ENCODE results near the gene GANC. TPM values are rescaled to one million over a fixed set of nuclear protein-coding genes. Genes with fewer than 3 reads are reported as not detected.

GANC gene
- total and polyA plus RNA-seq, 9 of the 15 experiments (the other 6 are each of a cell fraction or from before 2014, with no cell fraction given): 10.9 to 19.0 (median 14.5) TPM

- Histone ChIP-seq H3K9me1 (ENCODE audit: control insufficient read depth, insufficient read depth, low read length) (no peaks in the 10 kb centered on the region), H2AFZ (ENCODE audit: low read depth, low read length) (no peak overlapping the region), H3K4me2 (ENCODE audit: insufficient read depth, low read length) (no peak overlapping the region), H3K4me1 (replicated peaks in 1 of 2; ENCODE audit: control insufficient read depth in 2 of 2, insufficient read depth in 2 of 2, low read length in 2 of 2) (no peaks in the 10 kb centered on the region), H3K27me3 (ENCODE audit: control insufficient read depth in 2 of 2, insufficient read depth in 2 of 2, low read length in 2 of 2) (no peaks in the 10 kb centered on the region), H3K79me2 (ENCODE audit: control insufficient read depth, insufficient read depth, low read length) (no peaks in the 10 kb centered on the region), H3K9me3 (replicated peaks; ENCODE audit: control insufficient read depth, insufficient read depth, low read depth, low read length) (peaks cover 2% of the 10 kb centered on the region; the same call in 1 of the 2 replicates), H3K27ac (ENCODE audit: extremely low read depth, low read depth, low read length) (no peak overlapping the region), H3K36me3 (ENCODE audit: control insufficient read depth, insufficient read depth, low read length) (no peaks in the 10 kb centered on the region; the same call in 2 of the 3 replicates), H3K9ac (ENCODE audit: insufficient read depth in 1 of 2, low read depth in 2 of 2, low read length in 2 of 2) (no peak overlapping the region), H3K4me3 (no peak overlapping the region), H4K20me1 (replicated peaks; ENCODE audit: control insufficient read depth, insufficient read depth, low read length) (no peaks in the 10 kb centered on the region)
- WGBS (ENCODE audit: insufficient coverage, low coverage, missing lambda C conversion rate): 55% methylated on average over 2 of the region's 2 CpGs
- intact Hi-C loops (cut with micrococcal nuclease): no loop called here
- POLR2A ChIA-PET: interaction anchor here (0.9 kb wide), 1 partner anchor 45 kb away, joined by 3 read pairs; no protein-coding TSS in a partner anchor
- in situ Hi-C loops (cut with MboI): no loop called here
- ATAC-seq (no peak), DNase-seq (ENCODE audit: extremely low read depth in 1 of 4, low spot score in 3 of 4) (no peak), FAIRE-seq (no peak)
- CTCF ChIA-PET (ENCODE audit: low intra/inter-chr PET ratio): no interaction called here
- no TSS peak for BruUV-seq (replicated peaks)
- TF ChIP-seq HINFP (tag; conservative IDR thresholded peaks at IDR 0.05; ENCODE audit: low read depth) (no peak), SREBF1 (IDR thresholded peaks at IDR 0.05; ENCODE audit: borderline replicate concordance, low read depth, low read length) (no peak), POLR2AphosphoS5 (IDR thresholded peaks at IDR 0.05; ENCODE audit: control insufficient read depth, insufficient read depth, low read depth, low read length) (no peak), MED1 (CRISPR knock-in tag; IDR thresholded peaks at IDR 0.05; ENCODE audit: borderline replicate concordance) (no peak)
- TF ChIP-seq, protein P1, sequence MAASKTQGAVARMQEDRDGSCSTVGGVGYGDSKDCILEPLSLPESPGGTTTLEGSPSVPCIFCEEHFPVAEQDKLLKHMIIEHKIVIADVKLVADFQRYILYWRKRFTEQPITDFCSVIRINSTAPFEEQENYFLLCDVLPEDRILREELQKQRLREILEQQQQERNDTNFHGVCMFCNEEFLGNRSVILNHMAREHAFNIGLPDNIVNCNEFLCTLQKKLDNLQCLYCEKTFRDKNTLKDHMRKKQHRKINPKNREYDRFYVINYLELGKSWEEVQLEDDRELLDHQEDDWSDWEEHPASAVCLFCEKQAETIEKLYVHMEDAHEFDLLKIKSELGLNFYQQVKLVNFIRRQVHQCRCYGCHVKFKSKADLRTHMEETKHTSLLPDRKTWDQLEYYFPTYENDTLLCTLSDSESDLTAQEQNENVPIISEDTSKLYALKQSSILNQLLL (CRISPR knock-in tag; IDR thresholded peaks at IDR 0.05; ENCODE audit: borderline replicate concordance): no peak
Measured at GRCh38 chr15:42329992-42330391, 57.0 kb downstream of the GANC start.
